Hepatocyte (in vitro differentiated cells): ENCODE results near the gene KRT3. TPM values are rescaled to one million over a fixed set of nuclear protein-coding genes. Genes with fewer than 3 reads are reported as not detected.

Experiments
- polyA plus RNA-seq: library from polyadenylated mRNA; unstranded; fragments of >200 nt; fragmentation: Nextera tagmentation; extraction: Ambion mirVana; gene quantifications from 2 replicates; pipeline ENCODE4 v1.2.1, GENCODE V29; 2016
- small RNA-seq: library from RNA; depleted of rRNA; stranded (forward); fragments of <200 nt; gene quantifications from one replicate; pipeline ENCODE3, GENCODE V24; 2014
- total RNA-seq: library from RNA; depleted of rRNA; stranded (reverse); fragments of >200 nt; gene quantifications from 2 replicates; pipeline ENCODE4 v1.2.3, GENCODE V29; 2014

The KRT3 gene
- total and polyA plus RNA-seq, 2 experiments from 2014 or later, result not detected

Small RNAs within 50 kb of the gene (small RNA-seq; reads per million reads assigned to genes)
- not detected for gene AC107016.2

Other genes with a start within 250 kb of the KRT3 start
- gene KRT71, start 243.0 kb downstream of the KRT3 start, total RNA-seq, result not detected in 2 replicates
- not detected in 2 replicates for gene KRT71, start 243.0 kb downstream of the KRT3 start, polyA plus RNA-seq
- gene KRT74, start 222.3 kb downstream of the KRT3 start, total RNA-seq, result not detected in 2 replicates
- not detected in 2 replicates for gene KRT74, start 222.3 kb downstream of the KRT3 start, polyA plus RNA-seq
- gene KRT72, start 194.7 kb downstream of the KRT3 start, total RNA-seq, result not detected in 2 replicates
- not detected in 2 replicates for gene KRT72, start 194.7 kb downstream of the KRT3 start, polyA plus RNA-seq
- not detected in 2 replicates for gene KRT73, start 177.6 kb downstream of the KRT3 start, total RNA-seq
- not detected in 2 replicates for gene KRT73, start 177.6 kb downstream of the KRT3 start, polyA plus RNA-seq
- gene KRT2, start 143.9 kb downstream of the KRT3 start, total RNA-seq, result not detected in 2 replicates
- gene KRT2, start 143.9 kb downstream of the KRT3 start, polyA plus RNA-seq, result not detected in 2 replicates
- 0.13 TPM in 1 of 2 replicates, not detected in the other for gene KRT1, start 115.7 kb downstream of the KRT3 start, total RNA-seq
- gene KRT1, start 115.7 kb downstream of the KRT3 start, polyA plus RNA-seq, result not detected in 2 replicates
- gene KRT77, start 92.6 kb downstream of the KRT3 start, total RNA-seq, result not detected in 2 replicates
- gene KRT77, start 92.6 kb downstream of the KRT3 start, polyA plus RNA-seq, result not detected in 2 replicates
- gene KRT76, start 18.8 kb downstream of the KRT3 start, total RNA-seq, result not detected in 2 replicates
- not detected in 2 replicates for gene KRT76, start 18.8 kb downstream of the KRT3 start, polyA plus RNA-seq
- 8.7 and 9.6 TPM in 2 replicates for gene KRT4, start 18.0 kb upstream of the KRT3 start, total RNA-seq
- 4.2 and 7.2 TPM in 2 replicates for gene KRT4, start 18.0 kb upstream of the KRT3 start, polyA plus RNA-seq
- 0.07 TPM in 1 of 2 replicates, not detected in the other for gene KRT79, start 38.2 kb upstream of the KRT3 start, total RNA-seq
- 0.44 TPM in 1 of 2 replicates, not detected in the other for gene KRT79, start 38.2 kb upstream of the KRT3 start, polyA plus RNA-seq
- gene KRT78, start 52.9 kb upstream of the KRT3 start, total RNA-seq, result 0.08 TPM in 1 of 2 replicates, not detected in the other
- gene KRT78, start 52.9 kb upstream of the KRT3 start, polyA plus RNA-seq, result not detected in 2 replicates
- gene KRT8, start 109.0 kb upstream of the KRT3 start, total RNA-seq, result 1,376 and 1,381 TPM in 2 replicates
- gene KRT8, start 109.0 kb upstream of the KRT3 start, polyA plus RNA-seq, result 2,058 and 2,283 TPM in 2 replicates
- 676 and 753 TPM in 2 replicates for gene KRT18, start 153.0 kb upstream of the KRT3 start, total RNA-seq
- gene KRT18, start 153.0 kb upstream of the KRT3 start, polyA plus RNA-seq, result 1,621 and 1,849 TPM in 2 replicates
- gene EIF4B, start 210.3 kb upstream of the KRT3 start, total RNA-seq, result 435 and 449 TPM in 2 replicates
- gene EIF4B, start 210.3 kb upstream of the KRT3 start, polyA plus RNA-seq, result 53.5 and 65.1 TPM in 2 replicates